GM18858 (cell line): ENCODE results near the gene MYO3B.

Experiments
- ATAC-seq: cut with Tn5 transposase; IDR thresholded peaks from one replicate; pipeline ENCODE4 v1.9.1; 2021; ENCODE audit not compliant: unreplicated experiment

The MYO3B gene

DNA sequence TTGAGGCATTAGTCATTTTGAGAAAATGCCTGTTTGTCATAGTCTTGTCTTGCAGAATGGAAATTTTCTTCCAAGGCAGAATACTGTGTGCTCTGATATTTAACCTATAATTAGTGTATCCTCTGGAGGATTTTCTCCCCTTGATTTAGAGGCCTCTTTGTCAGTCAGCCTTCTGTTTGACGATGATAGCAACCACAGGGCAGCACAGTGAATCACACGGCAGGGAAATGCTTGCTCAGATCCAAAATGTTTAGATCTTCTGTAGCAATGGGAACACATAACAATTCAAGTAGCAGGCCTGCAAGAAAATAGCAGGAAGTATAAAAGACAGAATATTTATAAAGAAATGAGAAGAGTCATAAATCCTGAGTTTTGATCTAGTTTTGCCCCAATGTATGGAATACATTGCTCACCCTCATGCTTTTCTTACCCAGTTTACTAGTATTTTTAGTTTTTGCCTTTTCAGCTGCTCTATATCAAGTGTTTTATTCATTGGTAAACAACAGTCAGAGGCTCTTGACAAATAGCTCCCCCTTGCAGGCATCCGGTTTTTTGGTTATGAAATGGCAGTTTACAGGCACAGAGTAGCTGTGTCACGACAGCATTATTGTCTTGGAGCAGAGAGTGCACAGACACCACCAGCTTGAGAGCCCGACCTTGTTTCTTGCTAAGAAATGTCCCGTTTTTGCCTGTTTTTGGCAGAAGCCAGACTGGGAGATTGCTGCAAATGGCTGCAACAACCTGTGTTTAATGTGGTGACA lies 185.1 kb downstream of the MYO3B start:
- ATAC-seq, result no peak

DNA sequence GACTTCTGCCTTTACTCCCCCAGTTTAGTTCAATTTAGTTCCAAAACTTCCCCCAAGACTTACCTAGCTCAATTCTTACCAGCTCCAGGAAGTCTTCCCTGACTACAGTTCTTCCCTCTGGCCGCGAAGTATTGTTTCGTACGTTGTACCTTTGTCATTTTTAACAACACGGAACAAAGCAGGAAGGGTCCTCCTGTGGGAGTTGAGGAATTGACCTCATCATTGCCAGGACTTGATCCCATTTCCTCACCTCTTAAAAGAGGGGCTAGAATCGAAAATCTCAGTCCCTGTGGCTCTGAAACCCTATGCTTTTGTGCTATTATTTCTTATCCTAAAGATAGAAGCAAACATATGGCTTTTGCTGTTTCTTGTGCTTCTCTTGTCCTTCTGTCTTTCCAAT lies 187.1 kb downstream of the MYO3B start:
- ATAC-seq, result no peak

DNA sequence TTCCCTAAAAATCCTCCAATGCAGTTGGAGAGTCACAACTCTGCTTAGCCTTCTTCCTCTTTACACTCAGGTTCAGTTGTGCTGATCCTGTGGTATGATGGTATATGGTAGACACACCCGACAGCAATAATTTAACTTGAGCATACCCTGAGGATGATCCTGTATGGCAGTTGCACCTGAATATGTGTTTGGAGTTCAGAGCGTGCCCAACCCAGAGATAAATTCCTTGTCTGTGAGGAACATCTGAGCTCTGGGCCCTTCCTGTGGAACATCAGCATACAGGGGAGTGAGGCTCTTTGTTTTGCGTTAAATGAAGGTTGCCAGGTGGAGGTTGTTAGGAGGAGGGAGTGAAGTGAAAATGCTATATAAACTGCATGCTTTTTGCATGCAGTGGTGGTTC lies 187.7 kb downstream of the MYO3B start:
- no peak for ATAC-seq

DNA sequence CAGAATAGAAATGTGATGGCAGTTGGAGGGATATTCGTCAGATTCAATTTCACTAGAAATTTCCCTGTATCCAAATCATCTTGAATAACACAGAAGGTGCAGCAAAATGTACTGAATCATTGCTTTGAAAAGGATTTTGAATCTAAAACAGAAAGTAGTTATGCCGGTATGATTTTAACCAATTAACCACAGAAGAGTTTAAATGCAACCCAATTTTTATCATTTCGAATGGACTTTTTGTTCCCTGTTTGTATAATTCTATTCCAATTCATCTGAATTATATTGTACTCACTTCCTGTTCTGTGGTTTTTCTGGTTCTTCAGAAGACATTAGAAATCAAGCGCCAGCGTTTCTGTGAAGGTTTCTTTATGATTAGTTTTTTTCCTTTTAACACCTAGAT lies 190.4 kb downstream of the MYO3B start:
- ATAC-seq, result no peak

DNA sequence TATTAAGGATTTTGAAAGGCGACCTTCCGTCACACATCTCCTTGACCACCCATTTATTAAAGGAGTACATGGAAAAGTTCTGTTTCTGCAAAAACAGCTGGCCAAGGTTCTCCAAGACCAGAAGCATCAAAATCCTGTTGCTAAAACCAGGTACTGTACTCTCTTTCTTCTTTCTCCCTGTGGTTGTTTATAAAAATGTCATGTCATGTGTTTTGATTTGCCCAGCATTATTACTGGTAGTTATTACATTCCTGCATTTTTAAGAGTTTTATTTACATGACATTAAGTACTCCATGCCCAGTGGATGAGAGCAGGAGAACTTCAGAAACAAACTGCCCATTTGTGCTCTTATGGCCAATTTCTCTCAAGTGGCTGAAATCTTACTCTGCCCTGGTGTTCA lies 191.3 kb downstream of the MYO3B start:
- ATAC-seq, result no peak

DNA sequence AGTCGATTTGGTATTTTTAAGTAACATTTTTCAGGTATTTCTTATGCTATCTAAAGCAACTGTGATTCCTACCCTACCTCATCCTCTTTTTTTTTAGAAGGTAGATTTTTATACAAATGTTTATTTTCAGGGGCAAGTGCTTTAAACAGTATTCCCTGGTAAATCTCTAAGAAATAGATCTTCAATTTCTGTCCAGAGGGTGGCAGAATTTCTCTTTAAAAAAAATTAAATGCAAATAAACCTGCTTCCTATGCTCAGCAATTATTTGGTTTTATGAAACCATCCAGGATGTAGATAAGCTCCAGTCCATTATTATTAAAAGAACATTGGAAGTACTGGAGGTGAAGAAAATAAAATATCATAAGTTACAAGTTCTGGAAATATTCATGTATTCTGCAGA lies 191.9 kb downstream of the MYO3B start:
- no peak for ATAC-seq

DNA sequence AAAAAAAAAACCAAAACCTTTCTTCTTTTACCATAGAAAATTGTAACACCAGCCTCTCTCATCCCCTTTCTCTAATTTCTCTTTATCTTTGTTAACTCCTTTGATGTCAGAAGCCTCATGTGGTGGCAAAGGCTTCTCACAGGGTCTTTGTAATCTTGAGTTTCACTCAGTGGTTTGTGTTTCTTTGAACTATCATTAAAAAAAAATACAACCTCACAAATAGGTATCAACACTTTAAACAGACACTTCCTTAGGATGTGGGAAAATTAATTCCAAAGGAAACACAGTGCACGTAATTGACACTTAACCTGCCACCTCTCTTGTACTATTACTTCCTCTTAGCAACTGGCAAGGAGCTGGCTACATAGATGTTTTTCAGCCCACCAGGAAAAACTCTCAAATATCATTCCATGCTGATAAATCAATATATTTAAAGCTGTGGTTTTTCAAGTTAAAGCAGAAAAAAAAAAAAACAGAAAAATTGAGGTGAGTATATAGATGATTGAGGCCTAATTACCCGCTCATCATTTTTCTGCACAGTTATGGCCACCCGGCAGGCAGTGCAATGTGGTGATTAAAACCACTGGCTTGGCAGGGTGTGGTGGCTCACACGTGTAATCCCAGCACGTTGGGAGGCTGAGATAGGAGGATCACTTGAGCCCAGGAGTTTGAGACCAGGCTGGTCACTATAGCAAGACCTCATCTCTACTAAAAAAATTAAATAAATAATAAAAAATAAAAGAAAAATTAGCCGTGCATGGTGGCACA lies 193.5 kb downstream of the MYO3B start:
- no peak for ATAC-seq

DNA sequence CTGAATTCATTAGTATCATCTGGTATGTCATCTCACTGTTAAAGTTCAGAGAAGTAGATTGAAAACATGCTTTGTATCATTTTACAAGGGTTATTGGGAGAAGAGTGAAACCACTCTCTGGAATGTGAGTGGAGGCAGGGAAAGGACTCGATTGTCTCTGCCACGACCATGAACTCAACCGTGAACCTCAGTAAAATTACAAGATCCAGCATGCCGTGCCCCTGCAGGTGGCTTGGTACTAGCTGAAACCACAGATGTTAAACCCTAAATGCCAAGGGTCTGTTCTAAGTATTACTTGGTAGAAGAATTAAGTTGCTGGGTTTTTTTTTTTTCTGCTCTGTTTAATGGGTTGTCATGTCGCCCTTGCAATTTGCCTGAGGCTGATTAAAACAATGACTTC lies 197.2 kb downstream of the MYO3B start:
- ATAC-seq, result no peak

DNA sequence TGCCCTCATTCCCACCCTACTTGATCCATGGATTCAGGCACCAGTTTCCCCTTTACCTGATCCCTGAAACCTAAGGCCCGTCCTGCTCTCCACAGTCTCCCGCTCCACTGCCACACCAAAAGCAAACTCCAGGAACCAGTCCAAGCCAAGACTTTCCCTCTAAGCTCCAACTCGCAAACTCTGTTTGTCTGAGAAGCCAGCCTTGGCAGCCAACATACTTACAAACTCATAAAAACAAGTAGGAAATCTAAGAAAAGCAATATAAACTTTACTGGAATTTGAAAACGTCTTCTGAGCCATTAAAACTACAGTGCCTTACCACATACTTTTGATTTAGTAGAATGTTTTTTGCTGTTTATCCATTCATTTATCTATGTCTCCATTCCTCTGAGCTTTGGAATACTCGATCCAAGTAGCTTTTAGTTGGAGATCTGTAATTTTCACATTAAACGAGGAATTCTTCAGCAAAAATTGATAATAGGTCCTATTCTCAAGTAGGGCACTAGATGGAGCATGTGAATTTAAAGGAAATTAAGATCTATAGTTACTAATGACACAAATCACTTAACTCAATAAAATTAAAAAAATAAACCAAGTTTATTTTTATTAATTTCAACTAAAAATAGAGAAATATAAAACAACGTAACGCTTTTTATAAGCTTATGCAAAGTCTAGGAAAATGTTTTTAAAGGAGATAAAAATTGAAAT lies 199.7 kb downstream of the MYO3B start:
- ATAC-seq, result no peak

DNA sequence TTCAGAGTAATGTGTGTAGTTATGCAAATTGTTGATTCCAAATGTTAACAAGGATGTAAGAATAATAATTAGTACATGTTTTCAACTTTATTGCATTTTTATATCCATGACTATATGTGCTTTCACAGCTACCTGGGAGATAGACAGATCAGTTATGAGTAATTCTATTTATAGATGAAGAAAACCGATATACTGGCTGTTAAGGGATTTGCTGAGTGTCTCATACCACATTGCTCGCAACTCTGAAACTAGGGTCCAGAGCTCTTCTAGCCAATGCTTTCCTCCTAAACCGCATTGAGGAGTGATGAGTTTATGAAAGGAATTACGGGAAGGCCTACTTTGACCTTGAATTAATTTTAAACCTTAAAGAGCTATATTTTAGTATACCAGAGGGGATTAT lies 202.3 kb downstream of the MYO3B start:
- no peak for ATAC-seq

DNA sequence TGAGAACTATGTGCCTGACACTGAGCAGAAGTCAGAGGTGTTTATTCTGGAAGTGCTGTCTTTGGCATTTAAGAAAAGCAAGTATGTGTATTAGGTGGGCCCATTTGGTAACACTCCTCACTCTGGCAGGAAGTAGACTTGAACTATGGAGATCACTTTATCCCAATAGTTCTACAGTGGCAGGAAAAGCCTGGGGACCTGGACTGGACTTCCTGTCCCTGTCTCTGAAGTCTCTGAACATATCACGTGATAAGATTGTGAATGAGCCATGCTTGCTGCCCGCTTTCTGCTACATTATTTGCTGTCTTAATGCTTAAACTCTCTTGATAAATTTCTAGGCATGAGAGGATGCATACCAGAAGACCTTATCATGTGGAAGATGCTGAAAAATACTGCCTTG lies 203.7 kb downstream of the MYO3B start:
- no peak for ATAC-seq

DNA sequence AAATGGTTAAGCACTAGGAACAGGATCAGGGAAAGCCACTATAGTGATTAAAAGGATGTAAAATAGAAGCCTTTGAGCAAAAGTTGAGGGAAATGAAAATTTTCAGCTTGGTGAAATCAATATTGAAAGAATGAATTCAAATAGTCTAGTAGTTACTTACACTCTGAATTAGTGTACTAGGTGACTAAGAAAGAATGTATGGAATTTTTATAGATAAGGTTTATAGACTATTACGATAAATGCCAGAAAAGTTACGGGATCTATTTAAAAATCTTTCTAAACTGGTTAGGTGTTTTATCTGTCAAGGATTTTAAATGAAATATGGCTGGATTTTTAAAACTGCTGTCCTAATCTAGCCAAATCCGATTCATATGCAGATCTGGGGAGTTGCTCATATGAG lies 208.6 kb downstream of the MYO3B start:
- no peak for ATAC-seq

DNA sequence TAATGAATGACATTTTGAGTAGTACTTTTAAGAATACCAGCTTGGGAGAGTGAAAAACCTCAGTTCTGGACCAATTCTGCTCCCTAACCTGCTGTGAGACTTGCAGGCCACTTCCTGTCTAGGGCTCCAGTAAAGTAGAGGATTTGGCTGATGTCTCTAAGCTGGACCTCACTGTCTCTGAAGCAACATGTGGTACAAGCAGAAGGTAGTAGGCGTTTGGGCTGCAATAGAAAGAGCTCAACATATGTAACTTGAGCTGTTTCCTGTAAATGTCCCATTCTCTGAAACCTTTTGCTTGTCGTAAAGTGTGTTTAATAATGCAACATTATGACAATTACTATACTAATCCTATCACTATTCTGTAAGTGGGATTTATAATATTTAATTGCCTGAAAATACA lies 213.1 kb downstream of the MYO3B start:
- ATAC-seq, result no peak

DNA sequence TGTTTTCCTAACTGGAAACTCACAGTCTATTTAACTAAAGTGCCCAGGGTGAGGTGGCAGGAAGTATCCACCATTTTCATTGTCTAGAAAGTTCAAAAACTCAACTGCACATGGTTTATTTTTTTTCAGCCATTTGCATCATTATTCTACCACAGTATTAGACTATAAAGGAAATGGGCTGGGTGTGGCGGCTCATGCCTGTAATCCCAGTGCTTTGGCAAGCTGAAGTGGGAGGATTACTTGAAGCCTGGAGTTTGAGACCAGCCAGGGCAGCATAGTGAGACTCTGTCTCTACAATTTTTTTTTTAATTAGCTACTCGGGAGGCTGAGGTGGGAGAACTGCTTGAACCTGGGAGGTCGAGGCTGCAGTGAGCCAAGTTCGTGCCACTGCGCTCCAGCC lies 213.8 kb downstream of the MYO3B start:
- ATAC-seq, result no peak

DNA sequence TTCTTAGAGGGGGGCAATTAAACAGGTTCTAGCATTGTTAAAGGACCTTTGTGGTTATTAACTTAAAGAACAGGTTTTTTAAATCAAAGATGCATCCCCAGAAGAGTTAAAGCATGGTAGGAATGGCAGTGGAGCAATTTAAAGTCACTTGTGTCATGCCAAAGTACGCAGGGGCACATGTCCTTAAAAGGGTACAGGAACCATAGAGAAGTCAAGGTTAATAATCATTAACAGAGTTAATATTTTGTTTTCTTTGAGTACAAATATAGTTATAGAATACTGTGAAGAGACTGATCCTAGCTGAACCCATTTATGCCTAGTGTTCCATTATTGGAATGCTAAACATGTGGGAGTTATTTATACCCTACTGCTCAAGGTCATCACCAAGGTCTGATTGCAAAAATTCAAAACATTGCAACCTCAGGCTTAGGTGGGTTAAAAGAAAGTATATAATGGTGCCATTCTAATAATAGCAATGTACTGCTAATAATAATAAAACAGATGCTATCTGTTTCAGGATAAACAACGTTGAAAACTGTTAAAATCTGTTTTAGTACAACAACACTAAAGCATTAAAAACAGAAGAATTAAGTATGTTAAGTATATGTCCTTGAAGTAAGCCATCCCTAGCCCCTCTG lies 216.0 kb downstream of the MYO3B start:
- ATAC-seq, result no peak

DNA sequence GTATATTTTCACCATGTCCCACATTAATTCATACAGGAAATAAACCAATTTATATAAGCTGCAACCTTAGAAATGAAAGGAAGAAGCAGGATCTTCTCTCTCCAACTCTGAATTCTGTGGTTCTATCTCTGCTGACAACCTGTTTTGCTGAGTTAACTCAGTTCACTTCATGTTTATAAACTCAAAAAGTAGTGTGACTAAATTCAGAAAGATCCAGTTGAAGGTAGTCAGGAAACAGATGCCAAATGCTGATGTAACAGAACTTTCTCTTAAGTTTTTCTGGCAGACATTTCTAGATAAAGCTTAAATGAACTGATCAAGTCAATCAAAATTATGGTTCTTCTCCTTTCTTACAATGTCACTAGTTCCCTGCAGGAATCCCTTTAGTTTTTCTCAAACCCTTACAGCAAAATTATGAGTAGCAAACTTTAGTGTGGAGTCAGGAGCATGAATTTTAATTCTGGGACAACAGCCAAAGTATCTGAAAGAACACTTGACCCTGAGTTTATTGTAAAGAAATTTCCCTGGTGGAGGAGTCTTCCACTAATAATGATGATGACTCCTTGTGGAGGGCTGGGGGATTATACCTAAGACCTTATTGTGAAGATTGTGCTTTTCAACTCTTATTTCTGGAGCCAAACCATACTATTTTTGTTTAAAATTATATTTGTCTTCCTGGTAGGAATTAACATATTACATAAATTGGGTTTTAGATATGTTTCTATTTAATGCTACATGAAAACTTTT lies 216.9 kb downstream of the MYO3B start:
- no peak for ATAC-seq

DNA sequence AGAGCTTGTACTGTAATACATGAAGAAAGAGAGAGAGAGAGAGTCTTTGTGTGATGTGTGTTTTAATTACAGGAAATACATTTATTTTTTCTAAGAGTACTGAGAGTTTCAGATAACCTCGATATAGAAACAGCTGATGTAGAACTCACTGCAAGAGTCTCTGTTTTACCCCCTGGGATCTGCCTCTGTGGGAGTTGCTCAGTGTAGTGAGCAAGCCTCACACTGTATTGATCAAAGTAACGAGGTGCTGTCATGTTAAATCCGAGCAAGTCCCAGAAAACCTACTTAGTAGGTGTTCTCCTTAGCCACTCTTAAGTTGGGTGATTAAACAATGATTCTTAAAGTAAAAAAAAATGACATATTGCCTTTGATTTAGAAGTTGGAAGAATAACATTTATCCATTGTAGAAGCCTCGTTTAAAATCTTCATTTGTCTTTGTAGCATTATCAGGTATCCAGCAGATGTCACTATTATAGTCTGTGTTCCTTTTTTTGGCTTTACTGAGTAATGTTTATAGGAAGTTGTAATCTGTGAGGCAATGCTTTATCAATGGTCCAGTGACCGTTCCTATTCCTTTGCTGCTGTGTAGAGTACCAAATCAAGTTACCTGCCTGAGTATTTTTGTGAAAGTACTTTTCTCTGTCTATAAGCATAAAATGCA lies 219.0 kb downstream of the MYO3B start:
- ATAC-seq, result no peak

DNA sequence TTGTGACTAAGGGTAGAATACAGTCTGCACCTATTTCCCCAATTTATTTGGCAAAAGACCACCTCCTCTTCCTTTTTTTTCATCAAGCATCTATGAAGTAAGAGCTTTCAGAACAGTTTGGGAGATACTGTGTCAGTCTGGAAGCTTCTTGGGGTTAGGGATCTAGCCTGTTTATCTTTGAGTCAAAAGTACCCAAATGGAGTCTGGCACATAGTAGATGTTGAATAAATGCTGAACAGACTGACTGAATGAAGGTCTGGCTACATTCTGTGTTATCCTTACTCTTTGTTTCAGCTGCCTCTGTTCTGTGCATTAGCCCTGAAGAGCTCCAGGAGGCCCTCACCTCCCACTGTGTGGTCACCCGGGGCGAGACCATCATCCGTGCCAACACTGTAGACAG lies 223.2 kb downstream of the MYO3B start:
- no peak for ATAC-seq

DNA sequence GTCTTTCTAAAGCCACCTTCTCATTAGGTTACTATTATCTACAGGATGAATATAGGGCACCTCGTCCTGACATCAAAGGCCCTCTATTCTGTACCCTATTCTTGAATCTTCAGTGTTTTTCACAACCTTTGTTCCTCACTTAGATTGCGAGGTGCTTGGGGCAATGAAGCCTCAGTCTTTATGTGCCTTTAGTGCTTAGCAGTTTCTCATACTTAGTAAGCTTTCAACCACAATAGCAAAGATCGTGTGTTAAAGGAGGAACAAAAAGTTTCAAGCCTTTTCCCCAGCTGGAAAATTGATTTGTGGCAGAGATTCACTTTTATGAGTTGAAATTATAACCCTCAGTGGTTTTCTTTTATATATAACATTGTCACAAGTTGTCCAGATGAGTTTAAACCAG lies 226.9 kb downstream of the MYO3B start:
- no peak for ATAC-seq

DNA sequence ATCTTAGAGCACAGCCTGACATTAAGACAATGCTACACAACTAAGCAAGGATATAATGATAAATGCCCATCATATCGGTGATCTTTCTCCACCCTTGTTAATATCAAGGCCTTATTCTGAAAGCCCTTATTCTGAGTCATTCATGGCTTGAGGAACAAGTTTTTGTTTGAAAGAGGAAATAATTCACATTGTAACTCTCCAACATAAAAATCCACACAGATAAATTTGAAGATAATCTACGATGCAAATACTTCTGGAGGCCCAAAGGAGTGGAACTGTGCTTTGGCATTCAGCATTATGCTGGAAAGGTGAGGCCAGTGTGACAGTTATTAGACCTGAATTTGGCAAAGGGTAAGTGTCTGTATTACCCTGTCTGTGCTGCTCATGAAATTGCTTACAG lies 227.4 kb downstream of the MYO3B start:
- no peak for ATAC-seq
